A549 (cell line): ENCODE measurements around the gene TMEM145. TPM values are rescaled to one million over a fixed set of nuclear protein-coding genes. Genes with fewer than 3 reads are reported as not detected.

Source experiments
- ATAC-seq, 2 experiments: fragments of 200-7000 bp in 1 of 2; fragments of >200 bp in 1 of 2; cut with Nextera tagmentation in 1 of 2; cut with Tn5 transposase in 1 of 2; 3 replicates each; pipeline versions ENCODE4 v1.8.0 to v1.9.1; 2018 to 2020; ENCODE audit warnings: mild to moderate bottlenecking in 1 of 2, moderate library complexity in 1 of 2
- CTCF ChIA-PET: fragments of 300-600 bp; sonication (Branson Sonifier 250); formaldehyde crosslinking; extraction: SDS; loops from one replicate; lab custom pipeline; 2021; ENCODE audit warnings: antibody characterized with exemption, inconsistent platforms; lab: Yijun Ruan, JAX
- POLR2A ChIA-PET: fragments of 350-600 bp; formaldehyde crosslinking; extraction: SDS; loops from one replicate; lab custom pipeline; 2021; ENCODE audit warnings: antibody characterized with exemption, inconsistent platforms; lab: Yijun Ruan, JAX
- DNase-seq, 2 experiments: peaks; one replicate each; pipeline versions ENCODE4 v3.0.0 to v3.0.0-alpha.2; 2011 to 2016; ENCODE audit warnings: low read depth in 1 of 2, low spot score in 1 of 2
- FAIRE-seq: peaks from 2 replicates; lab custom pipeline; 2011; peaks lifted over from hg19 to GRCh38; lab: Jason Lieb, UNC
- H3K27ac ChIP-seq, 2 experiments: fragments of >200 bp; sonication (Bioruptor Twin); formaldehyde crosslinking; 3 replicates each; pipeline ENCODE4 v1.5.1; 2016 to 2017
- H3K4me1 ChIP-seq: fragments of >200 bp; sonication (Bioruptor Twin); formaldehyde crosslinking; 3 replicates; pipeline ENCODE4 v1.6.1; 2016
- H3K4me2 ChIP-seq: fragments of >200 bp; sonication (Bioruptor Twin); formaldehyde crosslinking; 3 replicates; pipeline ENCODE4 v1.6.1; 2016
- H3K4me3 ChIP-seq: fragments of >200 bp; sonication (Bioruptor Twin); formaldehyde crosslinking; 3 replicates; pipeline ENCODE4 v1.5.1; 2016
- H3K9me3 ChIP-seq: fragments of >200 bp; sonication (Bioruptor Twin); formaldehyde crosslinking; 3 replicates; pipeline ENCODE4 v1.6.1; 2016
- BHLHE40 ChIP-seq: IDR thresholded peaks from 2 replicates; pipeline ENCODE4 v1.6.1; 2012; ENCODE audit warnings: low read depth, low read length, inconsistent platforms
- CEBPB ChIP-seq, 2 experiments: fragments of >200 bp in 1 of 2; sonication (Bioruptor Twin) in 1 of 2; formaldehyde crosslinking in 1 of 2; IDR thresholded peaks; 2 replicates each; pipeline ENCODE4 v1.6.1; 2012 to 2016
- EP300 ChIP-seq, 2 experiments: fragments of >200 bp; sonication (Bioruptor Twin); formaldehyde crosslinking; IDR thresholded peaks; 2 replicates in 1 of 2; 3 replicates in 1 of 2; pipeline ENCODE4 v1.6.1; 2016 to 2017
- FOSL2 ChIP-seq, 2 experiments: fragments of 450-650 bp in 1 of 2; fragments of >200 bp in 1 of 2; sonication (Bioruptor Twin) in 1 of 2; formaldehyde crosslinking; IDR thresholded peaks; 2 replicates each; pipeline versions ENCODE4 v1.5.0 to v1.6.1; 2016 to 2020; ENCODE audit warnings: mild to moderate bottlenecking in 1 of 2, moderate library complexity in 1 of 2
- FOXS1 ChIP-seq: fragments of 250-450 bp; sonication (Bioruptor Pico); IDR thresholded peaks from 2 replicates; pipeline ENCODE4 v1.5.0; 2020; ENCODE audit warnings: mild to moderate bottlenecking, moderate library complexity
- HOXB5 ChIP-seq: fragments of 250-450 bp; sonication (Bioruptor Pico); IDR thresholded peaks from 2 replicates; pipeline ENCODE4 v1.5.0; 2020; ENCODE audit warnings: mild to moderate bottlenecking, moderate library complexity
- KDM5A ChIP-seq: fragments of 200-600 bp; sonication (generic); IDR thresholded peaks from 2 replicates; pipeline ENCODE4 v1.6.1; 2016; ENCODE audit warnings: antibody characterized with exemption, mild to moderate bottlenecking
- MAFK ChIP-seq: fragments of 450-650 bp; IDR thresholded peaks from 2 replicates; pipeline ENCODE4 v1.6.1; 2014; ENCODE audit not compliant: partially characterized antibody
- MYC ChIP-seq: IDR thresholded peaks from 2 replicates; pipeline ENCODE4 v1.6.1; 2012; ENCODE audit warnings: mild to moderate bottlenecking, inconsistent platforms, low read length, improper control_type of control experiment, borderline replicate concordance
- NFE2L2 ChIP-seq: fragments of 150-350 bp; conservative IDR thresholded peaks from 2 replicates; pipeline ENCODE4 v1.6.1; 2014; ENCODE audit warnings: low read length
- RCOR1 ChIP-seq: fragments of 150-350 bp; IDR thresholded peaks from 2 replicates; pipeline ENCODE4 v1.6.1; 2014; ENCODE audit warnings: antibody characterized with exemption, low read length, low read depth
- RNF2 ChIP-seq: fragments of 200-600 bp; sonication (generic); IDR thresholded peaks from 2 replicates; pipeline ENCODE4 v1.6.1; 2016; ENCODE audit warnings: low read depth, mild to moderate bottlenecking, antibody characterized with exemption, moderate library complexity, borderline replicate concordance
- SMC3 ChIP-seq: fragments of >200 bp; sonication (Bioruptor Twin); formaldehyde crosslinking; IDR thresholded peaks from 3 replicates; pipeline ENCODE4 v1.6.1; 2018; ENCODE audit warnings: inconsistent platforms
- WGBS: methylation state at CpG from one replicate; pipeline ENCODE4 v1.1.6; 2017; ENCODE audit errors: missing lambda C conversion rate; 5-methylcytosine and 5-hydroxymethylcytosine counted together
- polyA plus RNA-seq, 4 experiments: library from polyadenylated mRNA; depleted of rRNA in 3 of 4; stranded (reverse); fragments of >200 nt; fragmentation: RNase III in 1 of 4; extraction: RNeasy Plus Mini Kit Qiagen cat#74134 plus additional on column Dnase treatment in 1 of 4; gene quantifications; 2 replicates in 3 of 4; 3 replicates in 1 of 4; pipeline ENCODE4 v1.2.3, GENCODE V29; 2011 to 2017
- TF ChIP-seq, protein P1 (sequence below): fragments of 450-650 bp; IDR thresholded peaks from 2 replicates; pipeline ENCODE4 v1.6.1; 2014; ENCODE audit warnings: antibody characterized with exemption
- TF ChIP-seq, protein P2 (sequence below): fragments of >200 bp; sonication (Bioruptor Twin); formaldehyde crosslinking; IDR thresholded peaks from 3 replicates; pipeline ENCODE4 v1.6.1; 2016
- TF ChIP-seq, protein P3 (sequence below): fragments of 150-350 bp; IDR thresholded peaks from 2 replicates; pipeline ENCODE4 v1.6.1; 2014; ENCODE audit warnings: low read depth, mild to moderate bottlenecking, low read length
- TF ChIP-seq, protein P4 (sequence below): fragments of 250-450 bp; sonication (Bioruptor Pico); IDR thresholded peaks from 2 replicates; pipeline ENCODE4 v1.5.0; 2020; ENCODE audit warnings: low read depth, mild to moderate bottlenecking, moderate library complexity
- TF ChIP-seq, protein P5 (sequence below): IDR thresholded peaks from 2 replicates; pipeline ENCODE4 v1.6.1; 2012; ENCODE audit warnings: low read depth, borderline replicate concordance
- TF ChIP-seq, protein P6 (sequence below): fragments of >200 bp; sonication (Bioruptor Twin); formaldehyde crosslinking; IDR thresholded peaks from 3 replicates; pipeline ENCODE4 v1.5.1; 2016

Gene TMEM145
- polyA plus RNA-seq, 2 of the 4 experiments (the other 2 are of a cell fraction) = 0.71 to 3.6 TPM

DNA sequence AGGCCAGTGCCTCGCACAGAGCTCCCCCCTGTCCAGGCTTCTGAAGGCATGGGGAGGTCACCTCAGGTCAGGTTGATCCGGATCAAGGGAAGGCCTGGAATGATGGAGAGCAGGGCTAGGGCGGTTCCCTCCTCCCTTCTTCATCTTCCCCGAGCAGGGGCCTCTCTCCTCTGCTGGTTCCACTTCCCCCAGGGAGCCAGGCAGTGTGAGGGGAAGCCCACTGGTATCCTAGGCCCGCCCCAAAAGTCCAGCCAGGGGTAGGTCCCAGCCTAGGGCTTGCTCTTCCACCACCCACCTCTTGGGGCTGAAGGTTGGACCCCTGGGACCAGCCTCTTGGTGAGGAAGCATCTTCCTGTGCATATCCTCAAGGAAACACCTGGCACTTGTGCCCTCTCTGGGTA, 27.6 kb upstream of the TMEM145 start:
- TF ChIP-seq, protein P1, sequence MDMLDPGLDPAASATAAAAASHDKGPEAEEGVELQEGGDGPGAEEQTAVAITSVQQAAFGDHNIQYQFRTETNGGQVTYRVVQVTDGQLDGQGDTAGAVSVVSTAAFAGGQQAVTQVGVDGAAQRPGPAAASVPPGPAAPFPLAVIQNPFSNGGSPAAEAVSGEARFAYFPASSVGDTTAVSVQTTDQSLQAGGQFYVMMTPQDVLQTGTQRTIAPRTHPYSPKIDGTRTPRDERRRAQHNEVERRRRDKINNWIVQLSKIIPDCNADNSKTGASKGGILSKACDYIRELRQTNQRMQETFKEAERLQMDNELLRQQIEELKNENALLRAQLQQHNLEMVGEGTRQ = no peak
- TF ChIP-seq, protein P2, sequence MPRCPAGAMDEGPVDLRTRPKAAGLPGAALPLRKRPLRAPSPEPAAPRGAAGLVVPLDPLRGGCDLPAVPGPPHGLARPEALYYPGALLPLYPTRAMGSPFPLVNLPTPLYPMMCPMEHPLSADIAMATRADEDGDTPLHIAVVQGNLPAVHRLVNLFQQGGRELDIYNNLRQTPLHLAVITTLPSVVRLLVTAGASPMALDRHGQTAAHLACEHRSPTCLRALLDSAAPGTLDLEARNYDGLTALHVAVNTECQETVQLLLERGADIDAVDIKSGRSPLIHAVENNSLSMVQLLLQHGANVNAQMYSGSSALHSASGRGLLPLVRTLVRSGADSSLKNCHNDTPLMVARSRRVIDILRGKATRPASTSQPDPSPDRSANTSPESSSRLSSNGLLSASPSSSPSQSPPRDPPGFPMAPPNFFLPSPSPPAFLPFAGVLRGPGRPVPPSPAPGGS = no peak
- TF ChIP-seq KDM5A (no peak), FOSL2 (IDR thresholded peaks at IDR 0.05) (no peak), FOSL2 (CRISPR knock-in tag; IDR thresholded peaks at IDR 0.05) (no peak), SMC3 (no peak), BHLHE40 (no peak), RNF2 (no peak), FOXS1 (CRISPR knock-in tag) (no peak), EP300 (IDR thresholded peaks at IDR 0.05) (no peak), NFE2L2 (no peak), MYC (no peak), CEBPB (IDR thresholded peaks at IDR 0.05) (no peak), HOXB5 (CRISPR knock-in tag) (no peak), MAFK (no peak), RCOR1 (no peak)
- TF ChIP-seq, protein P3, sequence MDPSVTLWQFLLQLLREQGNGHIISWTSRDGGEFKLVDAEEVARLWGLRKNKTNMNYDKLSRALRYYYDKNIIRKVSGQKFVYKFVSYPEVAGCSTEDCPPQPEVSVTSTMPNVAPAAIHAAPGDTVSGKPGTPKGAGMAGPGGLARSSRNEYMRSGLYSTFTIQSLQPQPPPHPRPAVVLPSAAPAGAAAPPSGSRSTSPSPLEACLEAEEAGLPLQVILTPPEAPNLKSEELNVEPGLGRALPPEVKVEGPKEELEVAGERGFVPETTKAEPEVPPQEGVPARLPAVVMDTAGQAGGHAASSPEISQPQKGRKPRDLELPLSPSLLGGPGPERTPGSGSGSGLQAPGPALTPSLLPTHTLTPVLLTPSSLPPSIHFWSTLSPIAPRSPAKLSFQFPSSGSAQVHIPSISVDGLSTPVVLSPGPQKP = no peak
- TF ChIP-seq, protein P4, sequence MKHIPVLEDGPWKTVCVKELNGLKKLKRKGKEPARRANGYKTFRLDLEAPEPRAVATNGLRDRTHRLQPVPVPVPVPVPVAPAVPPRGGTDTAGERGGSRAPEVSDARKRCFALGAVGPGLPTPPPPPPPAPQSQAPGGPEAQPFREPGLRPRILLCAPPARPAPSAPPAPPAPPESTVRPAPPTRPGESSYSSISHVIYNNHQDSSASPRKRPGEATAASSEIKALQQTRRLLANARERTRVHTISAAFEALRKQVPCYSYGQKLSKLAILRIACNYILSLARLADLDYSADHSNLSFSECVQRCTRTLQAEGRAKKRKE (CRISPR knock-in tag) = no peak
- TF ChIP-seq, protein P5, sequence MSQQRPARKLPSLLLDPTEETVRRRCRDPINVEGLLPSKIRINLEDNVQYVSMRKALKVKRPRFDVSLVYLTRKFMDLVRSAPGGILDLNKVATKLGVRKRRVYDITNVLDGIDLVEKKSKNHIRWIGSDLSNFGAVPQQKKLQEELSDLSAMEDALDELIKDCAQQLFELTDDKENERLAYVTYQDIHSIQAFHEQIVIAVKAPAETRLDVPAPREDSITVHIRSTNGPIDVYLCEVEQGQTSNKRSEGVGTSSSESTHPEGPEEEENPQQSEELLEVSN = no peak
- TF ChIP-seq, protein P6, sequence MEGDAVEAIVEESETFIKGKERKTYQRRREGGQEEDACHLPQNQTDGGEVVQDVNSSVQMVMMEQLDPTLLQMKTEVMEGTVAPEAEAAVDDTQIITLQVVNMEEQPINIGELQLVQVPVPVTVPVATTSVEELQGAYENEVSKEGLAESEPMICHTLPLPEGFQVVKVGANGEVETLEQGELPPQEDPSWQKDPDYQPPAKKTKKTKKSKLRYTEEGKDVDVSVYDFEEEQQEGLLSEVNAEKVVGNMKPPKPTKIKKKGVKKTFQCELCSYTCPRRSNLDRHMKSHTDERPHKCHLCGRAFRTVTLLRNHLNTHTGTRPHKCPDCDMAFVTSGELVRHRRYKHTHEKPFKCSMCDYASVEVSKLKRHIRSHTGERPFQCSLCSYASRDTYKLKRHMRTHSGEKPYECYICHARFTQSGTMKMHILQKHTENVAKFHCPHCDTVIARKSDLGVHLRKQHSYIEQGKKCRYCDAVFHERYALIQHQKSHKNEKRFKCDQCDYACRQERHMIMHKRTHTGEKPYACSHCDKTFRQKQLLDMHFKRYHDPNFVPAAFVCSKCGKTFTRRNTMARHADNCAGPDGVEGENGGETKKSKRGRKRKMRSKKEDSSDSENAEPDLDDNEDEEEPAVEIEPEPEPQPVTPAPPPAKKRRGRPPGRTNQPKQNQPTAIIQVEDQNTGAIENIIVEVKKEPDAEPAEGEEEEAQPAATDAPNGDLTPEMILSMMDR = no peak
- Histone ChIP-seq H3K4me1 (peaks cover 48% of the 10 kb centered on the region), H3K4me3 (peak overlapping the region; percentile 76; the same call in 2 of the 3 replicates), H3K27ac (peak overlapping the region; percentile 94 to 98; a peak in 4 of 6 replicates), H3K9me3 (no peaks in the 10 kb centered on the region), H3K4me2 (peak overlapping the region; percentile 100)
- DNase-seq (peak in 1 of 2 experiments; percentile 48), FAIRE-seq (no peak), ATAC-seq (no peak)
- WGBS = 93% methylated on average over 5 of the region's 5 CpGs
- CTCF ChIA-PET = interaction anchor here (0.8 to 23.7 kb wide), 4 partner anchors 15 to 177 kb away, joined by 3 to 616 read pairs (median 108); partner anchors contain the start of genes GSK3A, PAFAH1B3 and PRR19
- POLR2A ChIA-PET = no interaction called here

DNA sequence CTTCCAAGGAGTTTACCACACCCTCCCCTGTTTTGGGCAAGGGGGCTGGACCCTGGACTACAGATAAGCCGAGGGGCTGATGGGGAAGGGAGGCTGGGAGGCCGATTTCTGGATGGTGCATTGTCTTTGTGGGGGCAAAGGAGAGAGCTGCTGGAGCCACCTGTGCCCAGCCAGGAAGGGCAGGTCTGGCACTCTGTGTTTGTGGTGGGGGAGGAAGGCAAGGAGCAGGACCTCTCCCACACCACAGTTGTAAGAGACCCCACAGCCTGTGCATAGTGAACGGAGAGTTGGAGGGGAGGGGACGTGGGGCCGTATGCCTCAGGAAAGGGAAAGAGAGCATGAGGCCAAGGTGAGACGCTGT, 27.1 kb upstream of the TMEM145 start:
- ATAC-seq (no peak), FAIRE-seq (no peak), DNase-seq (no peak)
- TF ChIP-seq NFE2L2 (0 out of 2 replicates have a peak, but pooled peaks have one; percentile 2), SMC3 (no peak)
- no peak overlapping the region for H3K4me3 ChIP-seq
- ChIA-PET POLR2A (no interaction called here), CTCF (interaction anchor here (13.5 to 23.7 kb wide), 3 partner anchors 8 to 44 kb away, joined by 212 to 616 read pairs (median 224); partner anchors contain the start of genes GSK3A, PAFAH1B3 and PRR19)
- WGBS = 91% methylated on average over 6 of the region's 6 CpGs
- H3K4me2 ChIP-seq = peak overlapping the region; percentile 100
- no peaks in the 10 kb centered on the region for H3K9me3 ChIP-seq
- H3K27ac ChIP-seq = peak overlapping the region in 1 of 2 experiments; percentile 94; a peak in 3 of 6 replicates
- peaks cover 47% of the 10 kb centered on the region for H3K4me1 ChIP-seq
